GM21717 (cell line): ENCODE measurements around the gene TPCN2.

ENCODE experiments used
- ATAC-seq: cut with Tn5 transposase; IDR thresholded peaks from one replicate; pipeline ENCODE4 v1.9.1; 2021; ENCODE audit warnings: mild to moderate bottlenecking, moderate library complexity; ENCODE audit not compliant: unreplicated experiment

The TPCN2 gene

GRCh38 chr11:69010361-69010891, 38.3 kb upstream of the TPCN2 start:
- ATAC-seq, result no peak

GRCh38 chr11:69010964-69011623, 37.6 kb upstream of the TPCN2 start:
- ATAC-seq, result no peak

- no peak for ATAC-seq
Measured at GRCh38 chr11:69011624-69012091, 37.1 kb upstream of the TPCN2 start.

DNA sequence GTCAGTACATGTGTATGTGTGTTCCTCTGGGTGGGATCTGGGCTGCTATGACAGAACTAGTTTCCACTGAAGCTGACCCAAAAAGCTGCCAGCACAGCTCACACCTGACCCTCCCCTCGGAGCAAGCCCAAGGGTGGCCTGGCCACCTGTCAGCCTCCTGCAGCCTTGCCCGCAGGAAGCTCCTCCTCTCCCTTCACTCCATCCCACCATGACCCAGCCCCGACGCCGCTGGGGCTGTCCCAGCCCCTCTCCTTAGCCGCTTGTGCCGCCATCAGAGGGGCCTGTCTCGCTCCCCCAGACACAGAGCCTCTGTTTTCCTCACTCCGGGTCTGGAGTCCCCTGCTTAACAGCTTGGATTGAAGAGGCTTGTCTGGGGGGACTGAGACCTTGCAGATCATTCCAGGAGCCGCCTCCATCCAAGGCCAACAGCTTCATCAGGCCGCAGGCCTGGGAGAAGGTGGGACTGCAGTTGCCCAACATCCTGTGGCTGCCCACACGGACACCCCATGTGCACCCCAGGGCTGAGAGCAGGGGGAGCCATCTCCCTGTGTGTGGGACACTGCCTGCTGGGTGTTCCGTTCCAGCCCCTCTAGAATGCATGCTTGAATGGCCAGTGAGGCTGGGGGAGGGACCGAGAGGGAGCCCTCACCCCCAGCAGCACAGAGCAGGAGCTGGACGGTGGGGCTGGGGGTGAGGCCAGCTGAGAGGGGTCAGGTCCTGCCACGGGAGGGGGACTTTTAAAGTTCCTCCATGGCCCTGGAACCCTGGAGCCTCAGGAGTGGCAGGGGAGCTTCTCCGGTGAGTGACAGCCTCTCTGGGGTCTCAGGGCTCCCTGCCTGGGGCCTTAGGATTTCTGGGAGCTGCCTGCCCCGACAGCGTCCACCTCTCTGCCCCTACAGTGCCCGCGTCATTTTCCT, 36.4 kb upstream of the TPCN2 start:
- no peak for ATAC-seq

- no peak for ATAC-seq
Measured at GRCh38 chr11:69013009-69013951, 35.5 kb upstream of the TPCN2 start, which contains the start of gene MRGPRF. TSS of gene MRGPRF (minus strand) at chr11:69013246. CDS start at chr11:69009901, 3,345 bp downstream.

DNA sequence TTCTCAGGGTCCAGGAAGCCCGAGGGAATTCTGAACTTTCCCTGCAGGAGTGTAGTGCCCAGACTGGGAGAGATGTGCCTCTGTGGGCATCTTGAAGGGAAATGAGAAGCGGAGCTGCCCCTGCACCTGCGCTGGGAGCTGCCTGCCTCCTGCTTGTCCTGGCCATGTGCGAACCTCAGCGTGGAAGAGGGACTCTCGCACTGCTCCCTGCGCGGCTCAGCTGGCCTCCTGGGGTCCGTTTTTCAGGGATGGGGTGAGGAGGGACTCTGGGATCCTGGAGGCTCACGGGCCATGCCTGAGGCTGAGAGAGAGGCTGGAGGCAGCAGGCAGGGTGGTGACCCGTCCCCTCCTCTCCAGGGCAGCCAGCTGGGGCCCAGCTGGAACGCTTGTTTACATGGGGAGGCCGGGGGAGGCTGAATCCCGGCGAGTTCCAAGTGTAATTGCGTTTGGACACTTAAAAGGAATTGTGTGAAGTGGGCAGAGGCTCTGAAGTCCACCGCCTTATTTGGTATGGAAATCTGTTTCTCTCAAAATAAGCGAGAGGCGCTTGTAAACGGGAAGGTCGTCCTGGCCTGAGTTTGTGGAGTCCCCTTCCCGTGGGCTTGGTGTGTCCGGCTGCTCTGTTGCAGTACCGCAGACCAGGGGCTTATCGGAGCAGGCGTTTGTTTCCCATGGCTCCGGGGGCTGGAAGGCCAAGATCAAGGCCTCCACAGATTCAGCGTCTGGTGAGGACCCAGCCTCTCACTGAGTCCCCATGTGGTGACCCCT, 34.5 kb upstream of the TPCN2 start:
- no peak for ATAC-seq

GRCh38 chr11:69014898-69015549, 33.7 kb upstream of the TPCN2 start:
- no peak for ATAC-seq

GRCh38 chr11:69017951-69018350, 30.8 kb upstream of the TPCN2 start:
- no peak for ATAC-seq

DNA sequence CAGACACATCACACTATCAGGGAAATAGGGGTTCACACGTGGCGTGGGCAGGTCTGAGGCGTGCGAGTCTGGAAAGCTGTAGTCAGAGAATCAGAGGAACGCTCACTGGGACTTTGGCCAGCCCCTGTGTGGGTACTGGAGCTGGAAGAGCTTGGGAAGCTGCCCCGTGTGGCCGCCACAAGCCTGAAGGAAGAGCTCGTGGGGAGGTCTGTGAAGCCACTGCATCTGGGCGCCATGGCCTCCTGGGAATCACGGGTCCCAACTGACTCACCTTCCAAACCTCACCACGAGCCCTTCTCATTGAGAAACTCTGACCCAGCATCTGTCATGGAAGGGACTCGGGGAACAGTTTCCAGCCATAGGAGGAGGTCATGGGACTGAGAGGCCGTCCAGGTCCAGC, 29.8 kb upstream of the TPCN2 start:
- no peak for ATAC-seq

DNA sequence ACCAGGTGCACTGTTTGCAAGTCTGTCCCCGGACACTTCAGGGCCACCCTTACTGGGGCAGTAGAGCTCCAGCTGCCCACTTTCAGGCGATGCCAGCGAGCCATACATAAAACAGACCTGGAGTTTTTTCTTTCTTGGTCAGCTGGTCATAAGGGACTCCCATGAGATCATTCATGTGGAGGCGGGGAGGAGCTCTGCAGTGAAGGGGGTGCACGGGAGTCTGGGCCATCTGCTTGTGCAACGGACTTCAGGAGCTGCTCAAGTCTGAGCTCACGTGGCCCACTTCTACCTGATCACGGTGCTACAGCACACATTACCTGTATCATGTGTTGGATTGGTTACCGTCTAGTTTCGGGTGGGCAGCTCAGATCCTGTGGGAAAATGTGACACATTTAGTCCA, 26.5 kb upstream of the TPCN2 start:
- no peak for ATAC-seq

DNA sequence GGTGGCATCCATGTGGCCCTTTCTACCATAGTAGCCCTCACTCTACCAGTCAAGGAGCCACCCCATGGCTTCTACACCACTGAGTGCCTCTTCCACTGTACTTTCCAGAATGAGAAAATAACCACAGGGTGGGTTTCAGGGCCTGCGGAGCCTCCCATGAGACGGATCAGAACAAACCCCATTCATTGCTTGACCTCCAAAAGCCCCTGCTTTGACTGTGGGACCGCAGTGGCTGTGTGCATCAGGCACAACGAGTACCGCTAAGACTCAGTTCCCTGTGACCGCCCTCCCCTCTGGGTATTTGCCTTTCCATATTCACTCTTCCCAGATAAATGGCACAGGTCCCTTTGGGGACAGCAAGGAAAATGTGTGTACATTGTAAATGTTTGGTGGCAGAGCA, 24.2 kb upstream of the TPCN2 start:
- no peak for ATAC-seq

- no peak for ATAC-seq
Measured at GRCh38 chr11:69027704-69028372, 20.9 kb upstream of the TPCN2 start.

GRCh38 chr11:69030301-69030700, 18.4 kb upstream of the TPCN2 start:
- ATAC-seq, result no peak

DNA sequence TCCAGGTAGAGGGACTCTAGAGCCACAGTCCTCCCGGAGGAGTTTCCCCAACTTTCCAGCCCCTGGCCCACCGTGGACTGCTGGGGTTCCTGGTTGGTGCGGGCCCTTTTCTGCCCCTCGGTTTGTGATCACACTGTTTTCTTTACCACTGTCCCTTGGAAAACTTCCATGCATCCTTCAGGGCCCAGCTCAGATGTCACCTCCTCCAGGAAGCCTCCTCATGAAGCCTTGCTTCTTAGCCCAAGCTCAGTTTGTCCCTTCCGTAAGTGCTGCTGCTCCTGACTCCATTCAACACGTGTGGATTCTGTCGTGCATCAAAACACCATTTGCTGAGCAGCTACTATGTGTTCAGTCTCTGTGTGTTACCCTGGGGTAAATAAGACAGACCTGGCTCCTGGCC, 15.9 kb upstream of the TPCN2 start:
- ATAC-seq, result no peak

- ATAC-seq, result no peak
Measured at GRCh38 chr11:69033431-69033830, 15.3 kb upstream of the TPCN2 start.

DNA sequence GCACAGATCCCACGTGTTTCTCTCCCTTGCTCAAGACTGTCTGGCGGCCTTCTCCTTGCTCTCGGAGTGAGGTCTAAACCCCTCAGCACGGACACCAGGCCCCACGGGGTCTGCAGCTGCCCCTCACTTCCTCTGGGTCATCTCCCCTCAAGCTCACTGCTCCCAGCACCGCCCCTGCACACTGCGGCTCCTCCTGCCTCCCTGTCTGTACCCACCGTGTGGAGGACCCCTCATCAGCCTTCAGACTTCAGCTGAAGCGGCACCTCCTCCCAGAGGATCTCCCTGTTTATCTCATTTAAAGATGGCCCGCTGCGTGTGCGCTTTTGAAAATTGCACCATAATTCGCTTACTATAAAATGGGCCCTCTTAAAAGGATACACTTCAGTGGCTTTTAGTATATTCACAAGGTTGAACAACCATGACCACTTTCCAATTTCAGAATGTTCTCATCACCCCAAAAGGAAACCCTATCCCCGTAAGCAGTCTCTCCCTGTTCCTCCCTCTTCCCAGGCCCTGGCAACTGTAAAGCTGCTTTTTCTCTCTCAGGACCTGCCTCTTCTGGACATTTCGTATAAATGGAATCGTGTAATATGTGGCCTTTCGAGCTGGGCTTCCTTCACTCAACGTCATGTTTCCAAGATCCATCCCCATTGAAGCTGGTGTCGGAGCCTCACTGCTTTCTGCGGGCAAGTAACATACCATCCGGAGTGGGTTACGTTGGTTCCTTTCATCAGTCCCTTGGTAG, 14.4 kb upstream of the TPCN2 start:
- no peak for ATAC-seq

- no peak for ATAC-seq
Measured at GRCh38 chr11:69035150-69035945, 13.4 kb upstream of the TPCN2 start.
